ENCODE results near the gene ANAPC7.

Gene ANAPC7

GRCh38 chr12:110351119-110351518 lies 52.4 kb downstream of the ANAPC7 start:
- TF ChIP-seq CTCF (IDR thresholded peaks at IDR 0.05; ENCODE audit: low read depth, low read length): no peak
- DNase-seq (ENCODE audit: extremely low read depth, low read depth): no peak

- TF ChIP-seq CTCF (IDR thresholded peaks at IDR 0.05; ENCODE audit: low read depth, low read length): no peak
- DNase-seq (ENCODE audit: extremely low read depth, low read depth): no peak
Measured at GRCh38 chr12:110349514-110350151, 53.9 kb downstream of the ANAPC7 start.

DNA sequence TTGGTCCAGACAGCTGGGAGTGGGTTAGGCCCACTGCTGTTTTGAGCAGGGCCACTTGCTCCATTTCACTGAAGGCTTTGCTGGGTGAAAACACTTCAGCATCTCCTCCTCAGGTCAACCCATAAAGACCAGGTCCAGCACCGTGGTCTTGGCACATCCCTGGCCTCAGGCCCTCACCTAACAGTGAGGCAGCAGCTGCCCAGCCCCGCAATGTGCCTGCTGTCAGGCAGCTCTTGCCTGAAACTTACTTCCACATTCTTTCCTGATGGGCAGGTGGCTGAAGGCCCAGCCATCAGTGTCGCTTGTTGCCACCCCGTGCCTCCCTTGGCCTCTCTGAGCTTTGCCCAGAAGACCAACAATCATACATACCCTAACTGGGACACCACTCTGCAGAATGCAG lies 54.4 kb downstream of the ANAPC7 start:
- no peak for DNase-seq (ENCODE audit: extremely low read depth, low read depth)
- TF ChIP-seq CTCF (IDR thresholded peaks at IDR 0.05; ENCODE audit: low read depth, low read length): no peak

DNA sequence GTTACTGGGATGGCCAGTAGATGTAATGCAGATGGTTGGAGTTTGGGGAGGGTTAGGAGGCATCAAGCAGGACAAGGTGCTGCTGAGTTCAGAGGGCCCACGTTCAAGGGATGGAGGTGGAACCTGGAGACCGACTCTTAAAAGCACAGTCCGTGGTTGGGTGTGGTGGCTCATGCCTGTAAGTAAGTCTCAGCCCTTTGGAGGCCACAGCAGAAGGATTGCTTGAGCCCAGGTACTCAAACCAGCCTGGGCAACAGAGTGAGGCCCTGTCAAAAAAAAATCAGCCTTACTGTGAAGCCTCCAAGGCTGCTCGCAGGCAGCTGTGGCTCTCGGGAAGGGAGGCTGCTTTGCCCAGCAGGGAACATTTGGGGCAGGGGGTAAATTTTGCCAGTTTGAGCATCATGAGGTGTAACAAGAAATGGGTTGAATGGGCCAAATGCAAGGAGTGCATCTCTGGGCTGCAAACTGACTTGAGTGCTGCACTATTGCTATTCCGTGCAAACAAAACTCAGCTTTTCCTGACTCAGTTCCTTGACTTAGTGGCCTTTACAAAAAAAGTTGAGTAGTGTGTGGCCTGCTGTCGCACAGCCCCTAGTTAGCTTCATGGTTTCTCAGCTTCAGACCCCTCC lies 55.0 kb downstream of the ANAPC7 start:
- no peak for DNase-seq (ENCODE audit: extremely low read depth, low read depth)
- TF ChIP-seq CTCF (IDR thresholded peaks at IDR 0.05; ENCODE audit: low read depth, low read length): no peak

DNA sequence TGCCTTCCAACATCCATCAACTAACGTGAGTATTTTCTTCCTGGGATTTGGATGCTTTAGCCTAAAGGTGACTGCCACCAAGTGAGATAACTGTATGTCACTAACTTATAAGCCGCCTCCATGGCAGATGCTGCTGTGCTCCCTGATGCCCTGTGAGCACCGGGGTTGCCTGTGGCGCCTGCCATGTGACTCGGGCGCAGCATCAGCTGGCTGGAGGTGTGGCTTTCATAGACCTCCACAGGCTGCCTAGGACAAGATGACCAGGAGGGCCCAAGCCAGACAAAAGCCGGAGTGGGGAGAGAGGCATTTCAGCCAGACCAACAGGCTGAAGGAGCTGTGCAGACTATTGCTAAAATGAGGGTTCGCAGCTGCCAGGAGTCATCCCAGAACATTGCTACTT lies 55.7 kb downstream of the ANAPC7 start:
- no peak for DNase-seq (ENCODE audit: extremely low read depth, low read depth)
- no peak for TF ChIP-seq CTCF (IDR thresholded peaks at IDR 0.05; ENCODE audit: low read depth, low read length)

DNA sequence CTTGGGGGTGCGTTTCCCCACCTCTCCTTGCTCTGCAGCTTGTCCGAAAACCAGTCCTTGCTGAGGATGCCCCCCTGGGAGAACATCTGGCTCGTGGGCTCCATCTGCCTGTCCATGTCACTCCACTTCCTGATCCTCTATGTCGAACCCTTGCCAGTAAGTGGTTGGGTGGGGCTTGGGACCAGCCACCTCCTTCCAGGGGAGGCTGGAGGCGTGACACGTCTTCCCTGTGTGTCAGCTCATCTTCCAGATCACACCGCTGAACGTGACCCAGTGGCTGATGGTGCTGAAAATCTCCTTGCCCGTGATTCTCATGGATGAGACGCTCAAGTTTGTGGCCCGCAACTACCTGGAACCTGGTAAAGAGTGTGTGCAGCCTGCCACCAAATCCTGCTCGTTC lies 57.5 kb downstream of the ANAPC7 start:
- no peak for DNase-seq (ENCODE audit: extremely low read depth, low read depth)
- TF ChIP-seq CTCF (IDR thresholded peaks at IDR 0.05; ENCODE audit: low read depth, low read length): no peak

DNA sequence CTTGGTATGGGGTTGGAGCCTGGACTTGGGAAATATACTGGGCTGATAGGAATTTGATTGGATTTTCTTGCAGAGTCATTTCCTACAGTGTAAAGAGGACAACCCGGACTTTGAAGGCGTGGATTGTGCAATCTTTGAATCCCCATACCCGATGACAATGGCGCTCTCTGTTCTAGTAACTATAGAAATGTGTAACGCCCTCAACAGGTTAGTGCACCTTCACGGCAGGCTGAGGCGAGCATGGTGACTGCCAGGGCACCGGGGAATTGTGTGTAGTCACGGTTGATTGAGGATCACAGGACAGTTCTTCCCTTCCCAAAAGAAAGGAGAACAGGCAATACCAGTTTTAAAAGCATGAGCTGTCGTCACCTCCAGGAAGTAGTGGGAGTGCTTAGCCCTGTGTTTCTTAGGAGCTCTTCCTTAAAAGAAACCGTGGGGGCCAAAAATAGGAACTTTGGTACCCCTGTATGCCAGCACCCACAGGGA lies 58.3 kb downstream of the ANAPC7 start:
- no peak for DNase-seq (ENCODE audit: extremely low read depth, low read depth)
- TF ChIP-seq CTCF (IDR thresholded peaks at IDR 0.05; ENCODE audit: low read depth, low read length): no peak

Measured in AG09319 (cell line).